ENCODE data around the gene CDKL4.
"Not testable (repeated sequence)": the region's sequence is repeated elsewhere in the genome, so short reads cannot be mapped to it uniquely, and the experiment has no call there.

The CDKL4 gene

GRCh38 chr2:39181297-39181696 is 62.5 kb downstream of the CDKL4 start:
- FAIRE-seq (no peak), DNase-seq (ENCODE audit: extremely low spot score, insufficient read length, low read depth) (no peak)

GRCh38 chr2:39179974-39180960 is 63.5 kb downstream of the CDKL4 start:
- no peak for FAIRE-seq
- DNase-seq (ENCODE audit: extremely low spot score, insufficient read length, low read depth), result no peak

GRCh38 chr2:39178756-39179155 is 65.0 kb downstream of the CDKL4 start:
- DNase-seq (ENCODE audit: extremely low spot score, insufficient read length, low read depth) (no peak), FAIRE-seq (no peak)

- DNase-seq (ENCODE audit: extremely low spot score, insufficient read length, low read depth) (no peak), FAIRE-seq (no peak)
Measured at GRCh38 chr2:39176997-39177396, 66.8 kb downstream of the CDKL4 start.

- DNase-seq (ENCODE audit: extremely low spot score, insufficient read length, low read depth), result no peak
- FAIRE-seq, result no peak
Measured at GRCh38 chr2:39175026-39175812, 68.6 kb downstream of the CDKL4 start.

GRCh38 chr2:39174022-39174421 is 69.7 kb downstream of the CDKL4 start:
- FAIRE-seq, result no peak

GRCh38 chr2:39172047-39172706 is 71.6 kb downstream of the CDKL4 start:
- DNase-seq (ENCODE audit: extremely low spot score, insufficient read length, low read depth); FAIRE-seq: not testable (repeated sequence)

More at GRCh38 chr2:39174022-39174421, 69.7 kb downstream of the CDKL4 start:
- no peak for DNase-seq (ENCODE audit: extremely low spot score, insufficient read length, low read depth)

GRCh38 chr2:39171621-39172020 is 72.1 kb downstream of the CDKL4 start:
- DNase-seq (ENCODE audit: extremely low spot score, insufficient read length, low read depth) (no peak), FAIRE-seq (no peak)

GRCh38 chr2:39164089-39164488 is 79.7 kb downstream of the CDKL4 start:
- no peak for FAIRE-seq

GRCh38 chr2:39160982-39161381 is 82.8 kb downstream of the CDKL4 start:
- no peak for DNase-seq (ENCODE audit: extremely low spot score, insufficient read length, low read depth)
- no peak for FAIRE-seq

More at GRCh38 chr2:39164089-39164488, 79.7 kb downstream of the CDKL4 start:
- no peak for DNase-seq (ENCODE audit: extremely low spot score, insufficient read length, low read depth)

GRCh38 chr2:39159283-39159682 is 84.5 kb downstream of the CDKL4 start:
- DNase-seq (ENCODE audit: extremely low spot score, insufficient read length, low read depth) (no peak), FAIRE-seq (no peak)

GRCh38 chr2:39158351-39158750 is 85.4 kb downstream of the CDKL4 start:
- FAIRE-seq (no peak), DNase-seq (ENCODE audit: extremely low spot score, insufficient read length, low read depth) (no peak)

- DNase-seq (ENCODE audit: extremely low spot score, insufficient read length, low read depth) (no peak), FAIRE-seq (no peak)
Measured at GRCh38 chr2:39156846-39157245, 86.9 kb downstream of the CDKL4 start.

- DNase-seq (ENCODE audit: extremely low spot score, insufficient read length, low read depth) (no peak), FAIRE-seq (no peak)
Measured at GRCh38 chr2:39156107-39156506, 87.7 kb downstream of the CDKL4 start.

GRCh38 chr2:39155573-39155972 is 88.2 kb downstream of the CDKL4 start:
- FAIRE-seq; DNase-seq (ENCODE audit: extremely low spot score, insufficient read length, low read depth): not testable (repeated sequence)

- DNase-seq (ENCODE audit: extremely low spot score, insufficient read length, low read depth) (no peak), FAIRE-seq (no peak)
Measured at GRCh38 chr2:39154944-39155343, 88.8 kb downstream of the CDKL4 start.

GRCh38 chr2:39153312-39153711 is 90.5 kb downstream of the CDKL4 start:
- FAIRE-seq (no peak), DNase-seq (ENCODE audit: extremely low spot score, insufficient read length, low read depth) (no peak)

GRCh38 chr2:39152504-39152903 is 91.3 kb downstream of the CDKL4 start:
- DNase-seq (ENCODE audit: extremely low spot score, insufficient read length, low read depth), result no peak
- no peak for FAIRE-seq

- FAIRE-seq (no peak), DNase-seq (ENCODE audit: extremely low spot score, insufficient read length, low read depth) (no peak)
Measured at GRCh38 chr2:39150890-39151497, 92.8 kb downstream of the CDKL4 start.

GRCh38 chr2:39150102-39150562 is 93.6 kb downstream of the CDKL4 start:
- no peak for FAIRE-seq

More at GRCh38 chr2:39150102-39150562, 93.6 kb downstream of the CDKL4 start:
- no peak for DNase-seq (ENCODE audit: extremely low spot score, insufficient read length, low read depth)

Data from GM18507 (cell line).